ENCODE data around the gene TRAPPC6A. TPM values are rescaled to one million over a fixed set of nuclear protein-coding genes. Genes with fewer than 3 reads are reported as not detected.

TRAPPC6A gene
- total RNA-seq, 4 donors from 2014 or later = 15.7 to 51.2 (median 29.7) TPM; not detected in 1

- peak; percentile 79 for DNase-seq
- in situ Hi-C loops (cut with MboI; ENCODE audit: low pct_ligation_motif_present in 1 of 4, low pct_unique_long_range_greater_than_20kb in 1 of 4, low sequenced_read_pairs in 3 of 4) = no loop called here
- no peak overlapping the region for H3K4me3 ChIP-seq
- no peaks in the 10 kb centered on the region for H3K9me3 ChIP-seq
- intact Hi-C loops (cut with DNase I; ENCODE audit: low total_unique reads) = no loop called here
- TF ChIP-seq EP300 (IDR thresholded peaks at IDR 0.05; ENCODE audit: low read depth) (no peak), CTCF (IDR thresholded peaks at IDR 0.05) (no peak), POLR2AphosphoS5 (IDR thresholded peaks at IDR 0.05) (no peak), POLR2A (IDR thresholded peaks at IDR 0.05) (no peak)
- peaks cover 20% of the 10 kb centered on the region for H3K27me3 ChIP-seq
- peaks cover 3 to 14% (median 10%) of the 10 kb centered on the region in 4 donors for H3K4me1 ChIP-seq
- 20 to 28% methylated on average over 1 to 27 of the region's 27 CpGs for WGBS, 2 donors (ENCODE audit: low coverage in 1 of 2)
- H3K36me3 ChIP-seq = no peaks in the 10 kb centered on the region
- H3K27ac ChIP-seq = no peak overlapping the region
Observed at GRCh38 chr19:45164577-45165335, 13.3 kb downstream of the TRAPPC6A start.

DNA sequence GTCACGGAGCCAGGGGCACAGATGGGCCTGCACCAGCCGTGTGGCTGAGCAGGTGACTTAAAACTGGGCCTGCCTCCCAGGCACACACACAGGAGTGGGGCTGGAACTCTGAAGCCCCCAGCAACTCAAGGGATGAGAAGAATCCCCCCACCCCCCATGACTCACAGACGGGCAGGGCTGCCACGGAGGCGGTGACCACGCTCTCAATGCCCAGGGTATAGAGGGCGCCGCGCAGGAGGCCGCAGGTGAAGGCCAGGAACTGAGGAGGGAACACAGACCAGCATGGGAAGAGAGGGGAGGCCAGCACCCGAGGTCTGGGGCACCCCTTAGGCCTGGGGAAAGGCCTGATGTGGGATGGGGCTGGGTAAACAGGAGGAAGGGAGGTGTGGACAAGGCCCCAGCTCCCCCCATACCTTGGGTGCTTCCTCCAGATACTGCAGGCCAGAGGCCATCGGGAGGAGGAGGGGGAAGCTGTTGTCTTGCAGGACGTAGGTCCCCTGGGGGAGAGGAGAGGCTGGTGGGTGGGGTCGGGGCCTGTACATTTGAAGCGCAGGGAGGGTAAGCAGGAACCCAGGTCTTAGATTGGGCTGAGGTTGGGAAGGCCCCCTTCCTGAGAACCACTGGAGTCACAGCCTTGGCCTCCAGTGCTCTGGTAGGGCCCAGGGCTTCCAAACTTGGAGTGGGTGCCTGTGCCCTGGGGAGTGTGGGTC, 14.1 kb downstream of the TRAPPC6A start:
- H3K4me3 ChIP-seq = no peak overlapping the region
- no peak for DNase-seq
- peaks cover 3 to 14% (median 10%) of the 10 kb centered on the region in 4 donors for H3K4me1 ChIP-seq
- H3K27ac ChIP-seq = no peak overlapping the region
- WGBS, 2 donors (ENCODE audit: low coverage in 1 of 2) = 87% methylated on average over 10 of the region's 15 CpGs; no CpG with 5 or more reads in 1 of the 2 donors
- intact Hi-C loops (cut with DNase I; ENCODE audit: low total_unique reads) (no loop called here), in situ Hi-C loops (cut with MboI; ENCODE audit: low pct_ligation_motif_present in 1 of 4, low pct_unique_long_range_greater_than_20kb in 1 of 4, low sequenced_read_pairs in 3 of 4) (no loop called here)
- H3K36me3 ChIP-seq = no peaks in the 10 kb centered on the region
- TF ChIP-seq POLR2A (IDR thresholded peaks at IDR 0.05) (no peak), CTCF (IDR thresholded peaks at IDR 0.05) (no peak), EP300 (IDR thresholded peaks at IDR 0.05; ENCODE audit: low read depth) (no peak), POLR2AphosphoS5 (IDR thresholded peaks at IDR 0.05) (no peak)
- peaks cover 28% of the 10 kb centered on the region for H3K27me3 ChIP-seq
- no peaks in the 10 kb centered on the region for H3K9me3 ChIP-seq

DNA sequence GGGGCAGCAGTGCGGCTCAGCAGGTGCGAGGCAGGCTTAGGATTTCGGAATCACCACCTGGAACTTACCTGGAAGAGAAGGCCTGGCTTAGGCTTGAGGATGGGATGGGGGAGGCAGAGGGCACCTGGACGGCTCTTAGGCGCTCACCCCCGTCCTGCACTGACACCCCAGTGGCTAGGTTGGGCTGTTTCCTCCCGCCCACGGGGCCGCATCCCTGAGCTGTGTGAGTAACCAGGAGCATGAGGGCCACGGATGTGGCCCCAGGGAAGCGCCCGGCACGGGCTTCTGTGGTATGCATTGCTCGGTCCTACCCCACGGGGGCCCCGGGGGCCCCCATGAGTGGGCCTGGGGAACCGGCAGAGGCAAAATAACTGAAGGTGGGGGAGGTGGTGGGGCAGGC, 14.9 kb downstream of the TRAPPC6A start:
- in situ Hi-C loops (cut with MboI; ENCODE audit: low pct_ligation_motif_present in 1 of 4, low pct_unique_long_range_greater_than_20kb in 1 of 4, low sequenced_read_pairs in 3 of 4) = no loop called here
- DNase-seq = no peak
- intact Hi-C loops (cut with DNase I; ENCODE audit: low total_unique reads) = no loop called here
- no peak for TF ChIP-seq CTCF (IDR thresholded peaks at IDR 0.05)
- TF ChIP-seq EP300 (IDR thresholded peaks at IDR 0.05; ENCODE audit: low read depth) = no peak
- no peak for TF ChIP-seq POLR2A (IDR thresholded peaks at IDR 0.05)
- TF ChIP-seq POLR2AphosphoS5 (IDR thresholded peaks at IDR 0.05) = no peak
- WGBS, 2 donors (ENCODE audit: low coverage in 1 of 2) = 87% methylated on average over 16 of the region's 17 CpGs; no CpG with 5 or more reads in 1 of the 2 donors
- no peak overlapping the region for H3K4me3 ChIP-seq
- peaks cover 3 to 14% (median 10%) of the 10 kb centered on the region in 4 donors for H3K4me1 ChIP-seq
- no peaks in the 10 kb centered on the region for H3K36me3 ChIP-seq
- no peaks in the 10 kb centered on the region for H3K9me3 ChIP-seq
- H3K27ac ChIP-seq = no peak overlapping the region
- H3K27me3 ChIP-seq = peaks cover 36% of the 10 kb centered on the region

DNA sequence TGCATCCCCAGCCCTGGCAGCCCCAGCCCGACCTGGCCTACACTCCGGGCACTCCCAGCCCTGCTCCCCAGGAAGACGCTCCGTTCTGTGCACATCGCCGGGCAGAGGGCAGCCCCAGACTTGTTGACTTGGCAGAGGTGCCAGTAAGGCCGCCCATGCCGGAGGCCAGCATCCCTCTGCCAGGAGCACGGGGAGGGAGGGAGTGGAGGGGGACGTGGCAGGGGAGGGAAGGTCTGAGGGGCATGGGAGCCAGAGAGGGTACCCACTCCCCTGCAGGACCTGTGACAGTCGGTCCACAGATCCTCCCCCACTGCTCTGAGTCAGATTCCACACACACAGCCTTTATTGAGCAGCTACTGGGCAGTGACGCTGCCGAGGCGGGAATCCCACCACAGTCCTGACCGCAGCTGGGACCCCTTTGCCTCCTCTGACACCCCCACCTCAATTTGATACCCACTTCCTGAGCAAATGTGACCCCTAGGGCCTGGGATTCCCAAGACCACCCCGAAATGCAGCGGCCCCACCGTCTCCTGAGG, 15.4 kb downstream of the TRAPPC6A start:
- in situ Hi-C loops (cut with MboI; ENCODE audit: low pct_ligation_motif_present in 1 of 4, low pct_unique_long_range_greater_than_20kb in 1 of 4, low sequenced_read_pairs in 3 of 4) = no loop called here
- WGBS, 2 donors (ENCODE audit: low coverage in 1 of 2) = 81% methylated on average over 18 of the region's 18 CpGs; no CpG with 5 or more reads in 1 of the 2 donors
- TF ChIP-seq POLR2A (IDR thresholded peaks at IDR 0.05) (no peak), EP300 (IDR thresholded peaks at IDR 0.05; ENCODE audit: low read depth) (no peak), CTCF (IDR thresholded peaks at IDR 0.05) (no peak), POLR2AphosphoS5 (IDR thresholded peaks at IDR 0.05) (no peak)
- Histone ChIP-seq H3K4me1 (peaks cover 3 to 14% (median 10%) of the 10 kb centered on the region in 4 donors), H3K4me3 (no peak overlapping the region), H3K9me3 (no peaks in the 10 kb centered on the region), H3K27ac (no peak overlapping the region), H3K36me3 (no peaks in the 10 kb centered on the region), H3K27me3 (peaks cover 41% of the 10 kb centered on the region)
- DNase-seq = no peak
- intact Hi-C loops (cut with DNase I; ENCODE audit: low total_unique reads) = no loop called here

Measured in transverse colon (tissue), 4 donors.